GDM1 (cell line): ENCODE measurements around the gene SHISA9.

Experiments
- DNase-seq: peaks from one replicate; lab custom pipeline; 2025; lab: John Stamatoyannopoulos, UW

The SHISA9 gene

GRCh38 chr16:13070268-13070667 is 168.9 kb downstream of the SHISA9 start:
- DNase-seq = no peak

- no peak for DNase-seq
These were observed 175.5 kb downstream of the SHISA9 start for GRCh38 chr16:13076878-13077277.

- DNase-seq = no peak
These were observed 176.4 kb downstream of the SHISA9 start for GRCh38 chr16:13077816-13078215.

- DNase-seq = no peak
These were observed 179.1 kb downstream of the SHISA9 start for GRCh38 chr16:13080531-13080930.

GRCh38 chr16:13081825-13082331 is 180.5 kb downstream of the SHISA9 start:
- no peak for DNase-seq

- no peak for DNase-seq
These were observed 182.3 kb downstream of the SHISA9 start for GRCh38 chr16:13083681-13084080.

GRCh38 chr16:13084331-13084730 is 182.9 kb downstream of the SHISA9 start:
- DNase-seq = no peak

GRCh38 chr16:13093661-13094060 is 192.3 kb downstream of the SHISA9 start:
- DNase-seq = no peak

- DNase-seq = no peak
These were observed 193.7 kb downstream of the SHISA9 start for GRCh38 chr16:13095061-13095460.

- DNase-seq = no peak
These were observed 197.1 kb downstream of the SHISA9 start for GRCh38 chr16:13098536-13098935.

- DNase-seq = no peak
These were observed 198.4 kb downstream of the SHISA9 start for GRCh38 chr16:13099822-13100221.

GRCh38 chr16:13100970-13101369 is 199.6 kb downstream of the SHISA9 start:
- no peak for DNase-seq

- DNase-seq = no peak
These were observed 200.4 kb downstream of the SHISA9 start for GRCh38 chr16:13101828-13102227.

GRCh38 chr16:13102401-13102800 is 201.0 kb downstream of the SHISA9 start:
- no peak for DNase-seq

GRCh38 chr16:13103831-13104530 is 202.6 kb downstream of the SHISA9 start:
- no peak for DNase-seq

GRCh38 chr16:13104772-13105171 is 203.4 kb downstream of the SHISA9 start:
- DNase-seq = no peak

GRCh38 chr16:13105427-13105826 is 204.0 kb downstream of the SHISA9 start:
- DNase-seq = no peak

- DNase-seq = no peak
These were observed 205.1 kb downstream of the SHISA9 start for GRCh38 chr16:13106464-13106863.

- no peak for DNase-seq
These were observed 206.7 kb downstream of the SHISA9 start for GRCh38 chr16:13108126-13108525.

- DNase-seq = no peak
These were observed 207.8 kb downstream of the SHISA9 start for GRCh38 chr16:13109171-13109570.

- no peak for DNase-seq
These were observed 208.9 kb downstream of the SHISA9 start for GRCh38 chr16:13110124-13110796.

GRCh38 chr16:13111747-13112146 is 210.3 kb downstream of the SHISA9 start:
- no peak for DNase-seq

- no peak for DNase-seq
These were observed 212.3 kb downstream of the SHISA9 start for GRCh38 chr16:13113741-13114140.

GRCh38 chr16:13118091-13118490 is 216.7 kb downstream of the SHISA9 start:
- DNase-seq = no peak
